ENCODE measurements around the gene TAS2R40. TPM values are rescaled to one million over a fixed set of nuclear protein-coding genes. Genes with fewer than 3 reads are reported as not detected.

Gene TAS2R40
- total RNA-seq, 2 donors from 2014 or later, result not detected

DNA sequence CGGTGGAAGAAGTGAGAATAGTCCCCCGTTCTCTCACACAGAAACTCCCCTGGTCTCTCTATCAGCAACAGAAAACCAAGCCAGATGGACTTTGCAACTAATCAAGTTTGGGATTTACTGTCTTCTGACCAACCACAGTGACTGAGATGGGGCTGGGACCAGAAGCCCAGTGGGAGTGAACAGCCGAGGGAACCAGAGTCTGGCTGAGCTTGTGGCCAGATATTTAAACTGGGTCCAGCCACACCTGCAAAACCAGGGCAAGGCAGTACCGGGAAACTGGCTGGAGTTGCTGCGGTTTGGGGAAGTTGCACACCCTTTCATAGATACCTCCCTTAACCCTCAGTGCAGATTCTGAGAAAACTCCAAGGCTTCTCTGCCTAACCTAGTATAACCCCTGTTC lies 47.4 kb downstream of the TAS2R40 start:
- no peaks in the 10 kb centered on the region for H3K27me3 ChIP-seq (ENCODE audit: control insufficient read depth, insufficient read depth, low read length, poor library complexity, severe bottlenecking)
- peaks cover 2% of the 10 kb centered on the region for H3K9me3 Mint-ChIP-seq

DNA sequence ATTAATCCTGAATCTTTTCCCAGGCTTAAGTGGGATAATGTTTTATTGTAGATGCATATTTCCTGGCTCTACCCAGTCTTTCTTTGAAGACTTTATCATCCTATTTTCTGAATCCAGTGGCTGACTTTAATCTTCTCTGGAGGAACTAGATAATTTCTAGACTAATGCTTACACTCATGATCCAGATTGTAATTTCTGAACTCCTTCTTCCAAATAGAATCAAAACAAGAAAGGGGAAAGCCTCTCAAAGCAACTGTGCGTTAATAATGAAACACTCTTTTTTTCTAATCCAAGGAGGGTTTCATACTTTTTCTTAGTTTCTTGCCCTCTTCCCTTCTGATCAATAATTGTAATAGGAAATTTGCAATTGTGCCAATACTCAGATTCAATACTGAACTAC lies 49.4 kb downstream of the TAS2R40 start:
- H3K27me3 Mint-ChIP-seq (ENCODE audit: insufficient read depth), result peaks cover 4% of the 10 kb centered on the region
- Histone ChIP-seq H3K27ac (ENCODE audit: low read depth, low read length) (no peak overlapping the region), H3K9ac (ENCODE audit: extremely low read depth, low read length, poor library complexity, severe bottlenecking) (no peak overlapping the region), H3K4me1 (ENCODE audit: control insufficient read depth, insufficient read depth, low read length) (no peaks in the 10 kb centered on the region), H3K9me3 (ENCODE audit: control insufficient read depth, low read length) (no peaks in the 10 kb centered on the region), H3K27me3 (ENCODE audit: control insufficient read depth, insufficient read depth, low read length, poor library complexity, severe bottlenecking) (no peaks in the 10 kb centered on the region), H3K4me3 (ENCODE audit: low read length) (no peak overlapping the region), H3K36me3 (ENCODE audit: control insufficient read depth, insufficient read depth, low read length) (peaks cover 21% of the 10 kb centered on the region)
- no peak overlapping the region for H3K4me3 Mint-ChIP-seq
- WGBS, 2 experiments (ENCODE audit: insufficient coverage in 1 of 2, insufficient read length in 1 of 2), result 100% methylated on average over 1 of the region's 1 CpG; no CpG with 5 or more reads in 1 of the 2 experiments
- H3K9me3 Mint-ChIP-seq, result peaks cover 2% of the 10 kb centered on the region
- no peaks in the 10 kb centered on the region for H3K4me1 Mint-ChIP-seq
- no peak for DNase-seq
- no peak overlapping the region for H3K27ac Mint-ChIP-seq
- TF ChIP-seq, protein P1, sequence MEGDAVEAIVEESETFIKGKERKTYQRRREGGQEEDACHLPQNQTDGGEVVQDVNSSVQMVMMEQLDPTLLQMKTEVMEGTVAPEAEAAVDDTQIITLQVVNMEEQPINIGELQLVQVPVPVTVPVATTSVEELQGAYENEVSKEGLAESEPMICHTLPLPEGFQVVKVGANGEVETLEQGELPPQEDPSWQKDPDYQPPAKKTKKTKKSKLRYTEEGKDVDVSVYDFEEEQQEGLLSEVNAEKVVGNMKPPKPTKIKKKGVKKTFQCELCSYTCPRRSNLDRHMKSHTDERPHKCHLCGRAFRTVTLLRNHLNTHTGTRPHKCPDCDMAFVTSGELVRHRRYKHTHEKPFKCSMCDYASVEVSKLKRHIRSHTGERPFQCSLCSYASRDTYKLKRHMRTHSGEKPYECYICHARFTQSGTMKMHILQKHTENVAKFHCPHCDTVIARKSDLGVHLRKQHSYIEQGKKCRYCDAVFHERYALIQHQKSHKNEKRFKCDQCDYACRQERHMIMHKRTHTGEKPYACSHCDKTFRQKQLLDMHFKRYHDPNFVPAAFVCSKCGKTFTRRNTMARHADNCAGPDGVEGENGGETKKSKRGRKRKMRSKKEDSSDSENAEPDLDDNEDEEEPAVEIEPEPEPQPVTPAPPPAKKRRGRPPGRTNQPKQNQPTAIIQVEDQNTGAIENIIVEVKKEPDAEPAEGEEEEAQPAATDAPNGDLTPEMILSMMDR (conservative IDR thresholded peaks at IDR 0.05), result no peak
- peaks cover 16% of the 10 kb centered on the region for H3K36me3 Mint-ChIP-seq (ENCODE audit: low read depth)

More for the DNA sequence above, 47.4 kb downstream of the TAS2R40 start:
- 86 to 93% methylated on average over 1 to 5 of the region's 5 CpGs for WGBS, 2 experiments (ENCODE audit: insufficient coverage in 1 of 2, insufficient read length in 1 of 2)
- peaks cover 24% of the 10 kb centered on the region for H3K36me3 ChIP-seq (ENCODE audit: control insufficient read depth, insufficient read depth, low read length)
- H3K9ac ChIP-seq (ENCODE audit: extremely low read depth, low read length, poor library complexity, severe bottlenecking), result no peak overlapping the region
- H3K4me3 Mint-ChIP-seq, result no peak overlapping the region
- no peaks in the 10 kb centered on the region for H3K9me3 ChIP-seq (ENCODE audit: control insufficient read depth, low read length)
- no peaks in the 10 kb centered on the region for H3K4me1 Mint-ChIP-seq
- H3K27ac ChIP-seq (ENCODE audit: low read depth, low read length), result no peak overlapping the region
- peaks cover 4% of the 10 kb centered on the region for H3K27me3 Mint-ChIP-seq (ENCODE audit: insufficient read depth)
- TF ChIP-seq, protein P1 (conservative IDR thresholded peaks at IDR 0.05), result no peak
- peaks cover 22% of the 10 kb centered on the region for H3K36me3 Mint-ChIP-seq (ENCODE audit: low read depth)
- H3K27ac Mint-ChIP-seq, result no peak overlapping the region
- H3K4me1 ChIP-seq (ENCODE audit: control insufficient read depth, insufficient read depth, low read length), result no peaks in the 10 kb centered on the region
- no peak overlapping the region for H3K4me3 ChIP-seq (ENCODE audit: low read length)
- DNase-seq, result no peak

Other genes with a start within 250 kb of the TAS2R40 start
- not detected for gene OR9A2, start 194.9 kb upstream of the TAS2R40 start, total RNA-seq
- gene OR6V1, start 169.7 kb upstream of the TAS2R40 start, total RNA-seq, result not detected
- not detected for gene PIP, start 90.0 kb upstream of the TAS2R40 start, total RNA-seq
- not detected for gene TAS2R39, start 38.6 kb upstream of the TAS2R40 start, total RNA-seq
- 10 to 100 TPM; 61.1 to 75.0 TPM for gene GSTK1, start 41.4 kb downstream of the TAS2R40 start, total RNA-seq
- 1 to 10 TPM; 1.6 to 2.3 TPM for gene TMEM139, start 62.9 kb downstream of the TAS2R40 start, total RNA-seq
- gene CASP2, start 66.3 kb downstream of the TAS2R40 start, total RNA-seq, result 10 to 100 TPM; 47.9 to 48.3 TPM
- gene CLCN1, start 94.1 kb downstream of the TAS2R40 start, total RNA-seq, result under 1 TPM in 1 of 2 donors, not detected in 1; 0.53 TPM
- gene FAM131B, start 140.7 kb downstream of the TAS2R40 start, total RNA-seq, result 1 to 10 TPM; 1.9 to 3.6 TPM
- gene ZYX, start 159.3 kb downstream of the TAS2R40 start, total RNA-seq, result 100 to 1,000 TPM; 127 to 161 TPM
- 100 to 1,000 TPM in 1 of 2 donors, 10 to 100 TPM in 1; 70.0 to 103 TPM for gene EPHA1, start 186.8 kb downstream of the TAS2R40 start, total RNA-seq
- under 1 TPM in 1 of 2 donors, not detected in 1; 0.37 TPM for gene TAS2R60, start 221.4 kb downstream of the TAS2R40 start, total RNA-seq

Data from endodermal cell (in vitro differentiated cells).